Measurements from ENCODE around the gene UBA7.

Gene UBA7

GRCh38 chr3:49802719-49803464 is 10.9 kb downstream of the UBA7 start, which contains the start of gene INKA1:
Gene INKA1 (plus strand): TSS chr3:49803261. CDS start chr3:49803393, 132 bp downstream.
- Histone ChIP-seq H3K9me3 (ENCODE audit: severe bottlenecking) (no peaks in the 10 kb centered on the region), H3K4me3 (ENCODE audit: severe bottlenecking) (peak within 1 kb of the TSS; percentile 65), H3K27me3 (ENCODE audit: insufficient read depth, poor library complexity, severe bottlenecking) (no peaks in the 10 kb centered on the region), H3K4me1 (ENCODE audit: insufficient read depth, poor library complexity, severe bottlenecking) (peaks cover 16% of the 10 kb centered on the region), H3K27ac (ENCODE audit: poor library complexity, severe bottlenecking) (peak within 1 kb of the TSS; percentile 71), H3K36me3 (ENCODE audit: low read depth) (no peaks in the 10 kb centered on the region)
- DNase-seq (ENCODE audit: low spot score) (peak; percentile 84), ATAC-seq (ENCODE audit: low read depth) (peak; percentile 67)
- peak; percentile 94 for TF ChIP-seq CTCF (IDR thresholded peaks at IDR 0.05; ENCODE audit: poor library complexity, severe bottlenecking)

GRCh38 chr3:49801160-49801559 is 12.6 kb downstream of the UBA7 start:
- Histone ChIP-seq H3K9me3 (ENCODE audit: severe bottlenecking) (no peaks in the 10 kb centered on the region), H3K4me1 (ENCODE audit: insufficient read depth, poor library complexity, severe bottlenecking) (peaks cover 9% of the 10 kb centered on the region), H3K27ac (ENCODE audit: poor library complexity, severe bottlenecking) (no peak overlapping the region), H3K27me3 (ENCODE audit: insufficient read depth, poor library complexity, severe bottlenecking) (no peaks in the 10 kb centered on the region), H3K4me3 (ENCODE audit: severe bottlenecking) (no peak overlapping the region), H3K36me3 (ENCODE audit: low read depth) (no peaks in the 10 kb centered on the region)
- TF ChIP-seq CTCF (IDR thresholded peaks at IDR 0.05; ENCODE audit: poor library complexity, severe bottlenecking): no peak
- no peak for DNase-seq (ENCODE audit: low spot score)
- ATAC-seq (ENCODE audit: low read depth): no peak

- no peak within 1 kb of the TSS for H3K27ac ChIP-seq (ENCODE audit: poor library complexity, severe bottlenecking)
- TF ChIP-seq CTCF (IDR thresholded peaks at IDR 0.05; ENCODE audit: poor library complexity, severe bottlenecking): no peak
- H3K4me3 ChIP-seq (ENCODE audit: severe bottlenecking): no peak within 1 kb of the TSS
- H3K36me3 ChIP-seq (ENCODE audit: low read depth): no peaks in the 10 kb centered on the region
- peak; percentile 50 for ATAC-seq (ENCODE audit: low read depth)
- no peaks in the 10 kb centered on the region for H3K9me3 ChIP-seq (ENCODE audit: severe bottlenecking)
- H3K4me1 ChIP-seq (ENCODE audit: insufficient read depth, poor library complexity, severe bottlenecking): peaks cover 9% of the 10 kb centered on the region
- H3K27me3 ChIP-seq (ENCODE audit: insufficient read depth, poor library complexity, severe bottlenecking): no peaks in the 10 kb centered on the region
- no peak for DNase-seq (ENCODE audit: low spot score)
Measured at GRCh38 chr3:49799761-49800160, 14.0 kb downstream of the UBA7 start, which contains the start of gene CDHR4. Gene CDHR4 (minus strand): TSS chr3:49799873. CDS start chr3:49799812, 61 bp downstream.

- Histone ChIP-seq H3K9me3 (ENCODE audit: severe bottlenecking) (no peaks in the 10 kb centered on the region), H3K27ac (ENCODE audit: poor library complexity, severe bottlenecking) (no peak overlapping the region)
- no peak for TF ChIP-seq CTCF (IDR thresholded peaks at IDR 0.05; ENCODE audit: poor library complexity, severe bottlenecking)
Measured at GRCh38 chr3:49799105-49799504, 14.6 kb downstream of the UBA7 start.

More at GRCh38 chr3:49799105-49799504, 14.6 kb downstream of the UBA7 start:
- Histone ChIP-seq H3K27me3 (ENCODE audit: insufficient read depth, poor library complexity, severe bottlenecking) (no peaks in the 10 kb centered on the region), H3K4me3 (ENCODE audit: severe bottlenecking) (no peak overlapping the region), H3K36me3 (ENCODE audit: low read depth) (no peaks in the 10 kb centered on the region), H3K4me1 (ENCODE audit: insufficient read depth, poor library complexity, severe bottlenecking) (peaks cover 8% of the 10 kb centered on the region)
- ATAC-seq (ENCODE audit: low read depth): no peak
- no peak for DNase-seq (ENCODE audit: low spot score)
